ENCODE data around the gene HNRNPA2B1.

The HNRNPA2B1 gene

DNA sequence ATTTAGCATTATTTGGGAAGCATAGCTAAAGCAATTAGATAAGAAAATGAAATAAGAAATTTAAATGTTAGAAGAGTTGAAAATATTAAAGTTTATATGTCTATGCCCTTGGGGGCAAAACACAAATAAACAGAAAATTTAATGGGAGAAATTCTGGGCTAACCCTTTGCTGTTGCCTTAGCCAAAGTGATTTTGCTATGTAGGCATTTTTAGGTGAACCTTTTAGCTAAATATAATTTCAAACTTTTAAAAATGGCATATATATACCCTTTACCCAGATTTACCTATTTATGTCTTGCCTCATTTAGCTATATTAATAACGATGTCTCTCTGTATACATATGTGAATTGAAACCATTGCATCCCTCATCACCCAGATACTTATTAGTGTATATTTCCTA, 28.5 kb downstream of the HNRNPA2B1 start:
- peaks cover 5% of the 10 kb centered on the region for H3F3A ChIP-seq (ENCODE audit: insufficient read depth, low read length)
- no peaks in the 10 kb centered on the region; the same call in 1 of the 2 replicates for H3K36me3 ChIP-seq (replicated peaks; ENCODE audit: insufficient read depth, low read length)
- H3K9me3 ChIP-seq (replicated peaks; ENCODE audit: insufficient read depth, low read length) = no peaks in the 10 kb centered on the region
- H4K20me1 ChIP-seq (ENCODE audit: insufficient read depth, low read length) = no peaks in the 10 kb centered on the region; the same call in 1 of the 2 replicates
- no peak for DNase-seq
- no peaks in the 10 kb centered on the region for H3K27me3 ChIP-seq (replicated peaks; ENCODE audit: insufficient read depth, low read length)
- H2AFZ ChIP-seq (ENCODE audit: low read length) = no peak overlapping the region
- peaks cover 83% of the 10 kb centered on the region for H3K79me2 ChIP-seq (ENCODE audit: low read length)
- H3K4me3 ChIP-seq (ENCODE audit: low read length) = no peak overlapping the region
- peaks cover 13% of the 10 kb centered on the region for H3K4me1 ChIP-seq (ENCODE audit: low read length)
- TF ChIP-seq EZH2 (optimal IDR thresholded peaks at IDR 0.05; ENCODE audit: low read depth, low read length) (no peak), EZH2phosphoT487 (IDR thresholded peaks at IDR 0.05; ENCODE audit: low read length) (no peak)
- TF ChIP-seq, protein P1, sequence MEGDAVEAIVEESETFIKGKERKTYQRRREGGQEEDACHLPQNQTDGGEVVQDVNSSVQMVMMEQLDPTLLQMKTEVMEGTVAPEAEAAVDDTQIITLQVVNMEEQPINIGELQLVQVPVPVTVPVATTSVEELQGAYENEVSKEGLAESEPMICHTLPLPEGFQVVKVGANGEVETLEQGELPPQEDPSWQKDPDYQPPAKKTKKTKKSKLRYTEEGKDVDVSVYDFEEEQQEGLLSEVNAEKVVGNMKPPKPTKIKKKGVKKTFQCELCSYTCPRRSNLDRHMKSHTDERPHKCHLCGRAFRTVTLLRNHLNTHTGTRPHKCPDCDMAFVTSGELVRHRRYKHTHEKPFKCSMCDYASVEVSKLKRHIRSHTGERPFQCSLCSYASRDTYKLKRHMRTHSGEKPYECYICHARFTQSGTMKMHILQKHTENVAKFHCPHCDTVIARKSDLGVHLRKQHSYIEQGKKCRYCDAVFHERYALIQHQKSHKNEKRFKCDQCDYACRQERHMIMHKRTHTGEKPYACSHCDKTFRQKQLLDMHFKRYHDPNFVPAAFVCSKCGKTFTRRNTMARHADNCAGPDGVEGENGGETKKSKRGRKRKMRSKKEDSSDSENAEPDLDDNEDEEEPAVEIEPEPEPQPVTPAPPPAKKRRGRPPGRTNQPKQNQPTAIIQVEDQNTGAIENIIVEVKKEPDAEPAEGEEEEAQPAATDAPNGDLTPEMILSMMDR (IDR thresholded peaks at IDR 0.05; ENCODE audit: low read length) = no peak
- H3K9ac ChIP-seq (ENCODE audit: low read length) = no peak overlapping the region
- no peak overlapping the region for H3K4me2 ChIP-seq (ENCODE audit: low read depth, low read length)
- H3K9me2 ChIP-seq (replicated peaks; ENCODE audit: insufficient read depth, low read length) = no peaks in the 10 kb centered on the region
- H3K27ac ChIP-seq (ENCODE audit: low read length) = no peak overlapping the region

DNA sequence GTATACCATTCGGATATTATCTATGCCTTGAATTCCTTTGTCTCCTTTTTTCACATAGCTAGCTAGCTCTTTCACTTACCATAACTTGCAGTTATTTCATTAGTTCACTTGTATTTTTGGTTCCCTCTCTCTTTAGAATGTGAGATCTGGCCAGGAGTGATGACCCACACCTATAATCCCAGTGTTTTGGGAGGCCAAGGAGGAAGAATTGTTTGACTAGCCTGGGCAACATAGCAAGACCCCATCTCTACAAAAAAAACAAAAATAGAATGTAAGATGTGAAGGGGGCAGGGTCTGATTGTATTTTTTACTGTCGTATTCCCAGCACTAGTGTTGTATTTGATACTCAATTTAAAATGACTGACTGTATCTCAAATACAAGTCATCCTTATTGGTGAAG, 28.9 kb downstream of the HNRNPA2B1 start:
- H3K79me2 ChIP-seq (ENCODE audit: low read length) = peaks cover 87% of the 10 kb centered on the region
- no peak overlapping the region for H3K4me3 ChIP-seq (ENCODE audit: low read length)
- H3K9ac ChIP-seq (ENCODE audit: low read length) = no peak overlapping the region

DNA sequence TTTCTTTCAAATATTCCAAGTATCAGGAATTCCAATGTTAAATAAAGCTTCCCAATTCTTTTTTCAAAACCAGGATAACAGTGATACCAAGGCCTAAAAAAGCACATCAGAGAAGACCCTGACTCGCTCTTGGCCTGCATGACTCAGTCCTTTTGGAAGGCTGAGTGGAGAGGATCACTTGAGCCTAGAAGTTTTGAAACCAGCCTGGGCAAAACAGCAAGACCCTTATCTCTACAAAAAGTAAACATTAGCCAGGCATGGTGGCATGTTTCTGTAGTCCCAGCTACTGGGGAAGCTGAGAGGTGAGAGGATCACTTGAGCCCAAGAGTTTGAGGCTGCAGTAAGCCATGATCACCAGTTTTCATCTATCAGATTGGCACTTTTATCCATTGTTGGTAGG, 29.9 kb downstream of the HNRNPA2B1 start:
- peaks cover 97% of the 10 kb centered on the region for H3K79me2 ChIP-seq (ENCODE audit: low read length)
- H3K9me2 ChIP-seq (replicated peaks; ENCODE audit: insufficient read depth, low read length) = no peaks in the 10 kb centered on the region
- no peaks in the 10 kb centered on the region; the same call in 1 of the 2 replicates for H4K20me1 ChIP-seq (ENCODE audit: insufficient read depth, low read length)
- no peak overlapping the region for H2AFZ ChIP-seq (ENCODE audit: low read length)
- no peaks in the 10 kb centered on the region for H3K27me3 ChIP-seq (replicated peaks; ENCODE audit: insufficient read depth, low read length)
- H3K4me2 ChIP-seq (ENCODE audit: low read depth, low read length) = no peak overlapping the region
- peaks cover 9% of the 10 kb centered on the region for H3F3A ChIP-seq (ENCODE audit: insufficient read depth, low read length)
- no peak overlapping the region for H3K27ac ChIP-seq (ENCODE audit: low read length)
- H3K9ac ChIP-seq (ENCODE audit: low read length) = no peak overlapping the region
- no peaks in the 10 kb centered on the region; the same call in 1 of the 2 replicates for H3K36me3 ChIP-seq (replicated peaks; ENCODE audit: insufficient read depth, low read length)
- H3K4me3 ChIP-seq (ENCODE audit: low read length) = no peak overlapping the region
- H3K9me3 ChIP-seq (replicated peaks; ENCODE audit: insufficient read depth, low read length) = no peaks in the 10 kb centered on the region
- peaks cover 25% of the 10 kb centered on the region for H3K4me1 ChIP-seq (ENCODE audit: low read length)
- no peak for TF ChIP-seq EZH2phosphoT487 (IDR thresholded peaks at IDR 0.05; ENCODE audit: low read length)
- TF ChIP-seq EZH2 (optimal IDR thresholded peaks at IDR 0.05; ENCODE audit: low read depth, low read length) = no peak
- TF ChIP-seq, protein P1 (IDR thresholded peaks at IDR 0.05; ENCODE audit: low read length) = no peak
- DNase-seq = no peak

More for the DNA sequence above, 28.9 kb downstream of the HNRNPA2B1 start:
- H4K20me1 ChIP-seq (ENCODE audit: insufficient read depth, low read length) = no peaks in the 10 kb centered on the region; the same call in 1 of the 2 replicates
- TF ChIP-seq, protein P1 (IDR thresholded peaks at IDR 0.05; ENCODE audit: low read length) = no peak
- TF ChIP-seq EZH2 (optimal IDR thresholded peaks at IDR 0.05; ENCODE audit: low read depth, low read length) (no peak), EZH2phosphoT487 (IDR thresholded peaks at IDR 0.05; ENCODE audit: low read length) (no peak)
- H3K36me3 ChIP-seq (replicated peaks; ENCODE audit: insufficient read depth, low read length) = no peaks in the 10 kb centered on the region; the same call in 1 of the 2 replicates
- no peak overlapping the region for H2AFZ ChIP-seq (ENCODE audit: low read length)
- H3K27ac ChIP-seq (ENCODE audit: low read length) = no peak overlapping the region
- DNase-seq = no peak
- H3K27me3 ChIP-seq (replicated peaks; ENCODE audit: insufficient read depth, low read length) = no peaks in the 10 kb centered on the region
- H3K4me2 ChIP-seq (ENCODE audit: low read depth, low read length) = no peak overlapping the region
- H3K4me1 ChIP-seq (ENCODE audit: low read length) = peaks cover 17% of the 10 kb centered on the region
- H3F3A ChIP-seq (ENCODE audit: insufficient read depth, low read length) = peaks cover 9% of the 10 kb centered on the region
- no peaks in the 10 kb centered on the region for H3K9me3 ChIP-seq (replicated peaks; ENCODE audit: insufficient read depth, low read length)
- H3K9me2 ChIP-seq (replicated peaks; ENCODE audit: insufficient read depth, low read length) = no peaks in the 10 kb centered on the region

Data from MM.1S (cell line).